Measurements from ENCODE around the gene TMEM163.
"Not testable (repeated sequence)": the region's sequence is repeated elsewhere in the genome, so short reads cannot be mapped to it uniquely, and the experiment has no call there.

Gene TMEM163

DNA sequence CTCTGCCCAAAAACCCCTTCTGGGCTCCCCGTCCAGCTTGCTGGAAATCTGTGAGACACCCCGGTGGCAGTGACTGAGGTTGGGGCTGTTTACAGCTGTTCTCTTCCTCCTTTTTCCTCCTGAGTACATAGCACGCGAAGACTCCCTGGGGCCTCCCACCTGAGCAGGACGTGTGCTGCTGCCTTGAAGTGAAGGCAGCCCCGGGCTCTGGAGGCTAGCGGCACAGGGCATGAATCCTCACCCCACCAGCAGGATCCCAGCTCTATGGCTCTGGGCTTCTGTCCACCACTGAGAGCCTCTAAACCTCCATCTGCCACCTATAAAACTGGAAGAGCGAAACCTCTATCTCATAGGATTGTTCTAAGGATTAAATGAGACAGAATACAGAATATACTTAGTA is 182.5 kb downstream of the TMEM163 start:
- no peak for DNase-seq (ENCODE audit: low read depth in 2 of 2)

- DNase-seq (ENCODE audit: low read depth in 2 of 2) = no peak
Measured at GRCh38 chr2:134532537-134532936, 186.3 kb downstream of the TMEM163 start.

GRCh38 chr2:134527381-134527780 is 191.4 kb downstream of the TMEM163 start:
- DNase-seq (ENCODE audit: low read depth in 2 of 2) = peak; percentile 13 to 14

DNA sequence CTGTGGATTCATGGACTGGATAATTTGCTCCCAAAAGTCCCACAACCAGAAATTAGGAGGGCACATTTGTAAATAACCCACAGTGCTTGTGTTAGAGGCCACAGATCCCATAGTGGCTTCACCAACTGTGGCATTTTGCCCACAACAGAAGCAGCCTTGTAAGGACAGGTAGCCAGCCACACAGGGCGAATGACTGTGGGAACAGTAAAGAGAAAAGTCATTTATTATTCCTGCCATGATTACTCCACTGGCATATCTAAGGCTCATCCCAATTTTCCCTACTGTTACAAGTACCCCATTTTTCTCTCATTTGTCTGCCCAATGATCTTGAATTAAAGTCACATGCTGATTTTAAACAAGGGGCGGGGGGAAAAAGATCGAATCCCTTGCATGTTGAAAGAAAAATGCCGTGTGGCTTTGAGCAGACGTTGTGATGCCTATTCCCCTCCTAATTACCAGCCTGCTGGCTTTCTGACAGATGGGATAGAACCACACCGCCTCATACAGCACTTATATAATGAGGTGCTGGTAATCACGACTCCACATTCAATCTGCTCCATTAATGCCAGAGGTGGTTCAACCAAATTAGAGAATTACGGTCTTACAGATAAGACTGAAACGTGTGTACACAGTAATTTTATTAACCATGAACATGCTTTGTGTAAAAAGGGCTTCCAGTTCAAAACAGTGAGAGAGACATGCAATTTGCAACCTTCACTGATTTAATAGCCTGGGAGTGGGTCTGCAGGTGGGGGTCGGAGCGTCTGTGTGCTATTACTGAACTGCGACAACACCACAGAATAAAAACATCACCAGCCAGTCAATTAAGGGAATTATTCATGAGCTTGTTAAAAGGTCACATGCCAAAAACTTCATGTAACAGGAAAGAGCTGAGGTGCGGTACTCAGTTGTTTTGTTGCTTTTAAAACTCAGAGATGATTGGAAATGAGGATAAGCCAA is 196.0 kb downstream of the TMEM163 start:
- no peak for DNase-seq (ENCODE audit: low read depth in 2 of 2)

GRCh38 chr2:134518101-134518500 is 200.7 kb downstream of the TMEM163 start:
- no peak for DNase-seq (ENCODE audit: low read depth in 2 of 2)

DNA sequence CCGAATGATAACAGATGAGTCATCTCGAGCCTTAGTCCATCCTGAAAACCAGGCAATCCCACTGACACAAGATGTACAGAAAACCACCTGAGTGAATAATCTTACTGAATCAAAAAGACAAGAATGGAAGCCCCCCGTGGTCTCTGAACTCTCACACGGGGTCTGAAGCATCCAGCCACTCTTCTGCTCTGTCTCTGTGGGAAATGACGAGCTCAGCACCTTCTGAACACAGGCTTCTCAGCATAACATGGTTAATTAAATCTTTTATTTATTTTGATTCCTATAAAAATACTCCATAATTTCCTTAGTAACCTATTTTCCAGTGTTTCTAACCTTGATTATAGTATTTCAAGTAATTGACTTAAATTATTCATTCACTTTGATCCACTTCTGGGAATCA is 203.7 kb downstream of the TMEM163 start:
- no peak for DNase-seq (ENCODE audit: low read depth in 2 of 2)

DNA sequence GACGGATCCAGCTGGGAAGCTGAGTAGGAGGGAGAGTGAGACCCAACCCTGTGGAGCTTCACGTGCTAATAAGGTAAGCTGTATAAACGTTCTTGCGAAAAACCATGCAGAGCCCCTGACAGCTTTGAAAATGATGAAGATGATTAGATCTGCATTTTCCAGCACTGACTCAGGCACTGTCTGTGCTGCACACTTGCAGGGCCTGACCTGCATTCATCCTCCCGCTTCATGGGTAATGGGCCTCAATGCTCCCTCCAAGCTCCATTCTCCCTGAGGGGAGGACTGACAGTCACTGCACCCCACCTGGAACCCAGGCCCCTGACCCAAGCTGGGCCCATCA is 205.4 kb downstream of the TMEM163 start:
- no peak for DNase-seq (ENCODE audit: low read depth in 2 of 2)

DNA sequence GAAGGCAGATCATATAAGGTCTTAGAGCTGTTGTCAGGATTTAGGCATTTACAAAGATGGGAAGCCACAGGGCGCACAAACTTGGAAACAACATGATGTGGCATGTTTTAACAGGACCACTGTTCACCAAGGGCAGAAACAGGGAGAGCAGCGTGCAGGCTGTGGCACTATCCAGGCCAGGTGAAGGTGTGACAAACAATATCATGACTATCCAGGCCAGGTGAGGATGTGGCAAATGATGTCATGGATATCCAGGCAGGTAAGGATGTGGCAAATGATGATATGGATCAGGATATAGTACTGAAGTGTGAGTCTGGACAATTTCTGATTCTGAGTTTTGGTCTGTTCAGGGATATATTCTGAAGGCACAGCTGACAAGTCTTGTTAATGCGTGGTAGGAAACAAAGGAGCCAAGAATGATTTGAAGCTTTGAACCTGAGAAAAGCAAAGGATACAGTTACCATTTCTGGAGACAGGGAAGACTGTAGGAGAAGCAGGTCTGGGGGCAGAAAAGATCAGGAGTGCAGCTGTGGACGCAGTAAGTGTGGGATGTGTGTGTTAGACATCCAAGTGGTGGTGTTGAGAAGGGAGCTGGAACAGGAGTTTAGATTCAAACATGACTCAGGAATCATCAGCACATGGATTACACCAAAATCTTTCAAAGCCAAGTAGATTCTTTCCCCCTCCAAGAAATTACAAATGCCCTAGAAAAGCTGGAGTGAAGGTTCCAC is 205.9 kb downstream of the TMEM163 start:
- DNase-seq (ENCODE audit: low read depth in 2 of 2) = no peak

- no peak for DNase-seq (ENCODE audit: low read depth in 2 of 2)
Measured at GRCh38 chr2:134508391-134508790, 210.4 kb downstream of the TMEM163 start.

- DNase-seq (ENCODE audit: low read depth in 2 of 2) = no peak
Measured at GRCh38 chr2:134507697-134508096, 211.1 kb downstream of the TMEM163 start.

GRCh38 chr2:134507159-134507558 is 211.6 kb downstream of the TMEM163 start:
- DNase-seq (ENCODE audit: low read depth in 2 of 2) = not testable (repeated sequence)

DNA sequence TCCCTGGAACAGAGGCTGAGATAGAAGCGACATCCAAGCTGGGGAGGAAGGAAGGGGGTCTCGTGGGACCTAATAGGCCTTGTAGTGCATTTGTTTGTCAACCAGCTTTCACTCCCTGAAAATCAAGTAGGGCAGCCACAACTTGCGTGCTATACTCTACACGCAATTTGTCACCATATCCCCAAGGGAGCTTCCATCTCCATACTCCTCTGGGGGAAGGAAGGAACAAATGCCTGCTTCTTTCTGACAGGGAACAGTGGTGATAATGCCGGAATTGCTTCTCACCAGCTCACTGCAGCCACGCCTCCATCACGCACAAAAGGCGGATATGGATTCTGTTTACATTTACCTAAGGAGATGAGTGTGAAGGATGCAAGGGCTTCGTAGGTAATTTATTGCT is 213.4 kb downstream of the TMEM163 start:
- DNase-seq (ENCODE audit: low read depth in 2 of 2) = no peak

DNA sequence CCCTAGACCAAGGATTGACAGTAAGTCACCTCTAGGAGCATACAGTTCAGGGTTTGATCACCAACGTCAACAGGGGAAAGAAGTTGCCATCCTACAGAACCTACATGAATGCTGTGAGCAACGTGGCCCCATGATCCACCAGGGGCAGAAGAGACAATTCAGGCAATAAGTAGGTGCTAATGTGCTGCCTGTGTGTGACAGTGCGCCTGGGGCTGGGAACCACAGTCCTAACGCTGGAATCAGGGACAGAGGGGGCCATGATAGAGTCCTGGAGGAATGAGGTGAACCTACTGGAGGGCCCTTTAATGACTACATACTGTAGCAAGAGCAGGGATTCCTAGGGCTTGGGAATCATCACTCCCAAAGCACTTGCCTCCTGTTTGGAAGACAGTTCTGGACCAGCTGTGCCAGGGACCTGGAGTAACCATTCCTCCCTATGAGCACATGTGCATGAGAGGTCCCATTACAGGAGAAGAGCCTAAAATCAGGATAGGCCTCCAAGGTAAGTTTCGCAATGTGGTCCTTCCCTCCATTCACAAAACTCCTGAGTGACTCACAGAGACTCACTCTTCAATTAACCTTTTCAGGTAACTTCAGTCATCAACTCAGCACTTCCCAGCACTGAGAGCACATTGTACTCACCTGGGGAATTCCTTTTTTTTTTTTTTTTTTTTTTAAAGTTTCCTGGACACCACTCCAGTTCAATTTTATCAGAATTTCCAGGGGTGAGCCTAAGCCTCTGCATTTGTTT is 214.0 kb downstream of the TMEM163 start:
- DNase-seq (ENCODE audit: low read depth in 2 of 2) = no peak

DNA sequence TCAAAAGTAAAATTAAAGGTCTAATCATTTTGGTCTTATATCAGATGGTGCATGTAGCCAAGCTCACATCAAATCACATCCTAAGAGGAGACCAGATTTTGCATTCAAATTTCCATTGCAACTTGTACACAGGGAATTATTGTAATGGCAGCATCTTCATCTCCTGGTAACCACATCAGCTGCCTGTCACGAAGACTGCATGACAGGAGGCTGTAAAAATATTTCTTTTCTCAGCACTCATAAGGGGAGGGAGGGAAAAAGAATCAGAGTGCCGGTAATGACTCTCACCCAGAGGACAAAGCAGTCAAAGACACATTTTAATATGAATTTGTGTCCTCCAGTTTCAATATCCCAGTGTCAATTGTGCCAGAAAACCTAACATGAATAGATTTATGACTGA is 216.7 kb downstream of the TMEM163 start:
- DNase-seq (ENCODE audit: low read depth in 2 of 2) = no peak

GRCh38 chr2:134501476-134502091 is 217.2 kb downstream of the TMEM163 start:
- DNase-seq (ENCODE audit: low read depth in 2 of 2) = no peak

DNA sequence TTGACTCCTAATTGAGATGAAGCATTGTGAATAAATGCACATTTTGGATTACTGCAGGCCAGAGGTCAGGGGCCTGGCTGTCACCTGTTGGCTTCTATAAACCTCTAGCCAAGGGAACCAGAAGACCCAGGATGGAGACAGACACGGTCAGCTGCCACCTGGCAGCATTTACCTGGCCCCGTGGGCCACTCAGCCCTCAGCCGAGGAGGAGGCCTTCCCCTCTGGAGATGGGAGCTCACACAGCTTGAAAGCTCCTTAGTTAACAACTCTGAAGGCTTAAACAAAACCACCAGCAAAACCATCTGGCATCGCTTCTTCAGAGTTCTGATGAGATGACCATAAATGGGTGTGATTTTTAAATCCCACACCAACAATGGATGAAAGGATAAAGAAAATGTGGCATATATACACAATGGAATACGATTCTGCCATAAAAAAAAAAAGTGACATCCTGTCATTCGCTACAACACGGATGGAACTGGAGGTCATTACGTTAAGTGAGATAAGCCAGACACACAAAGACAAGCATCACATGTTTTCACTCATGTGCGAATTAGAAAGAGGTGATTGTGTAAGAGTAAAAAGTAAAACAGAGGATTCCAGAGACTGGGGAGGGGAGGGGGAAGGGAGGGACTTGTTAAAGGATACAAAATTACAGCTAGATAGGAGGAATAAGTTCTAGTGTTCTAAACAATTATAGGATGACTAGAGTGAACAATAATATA is 218.4 kb downstream of the TMEM163 start:
- DNase-seq (ENCODE audit: low read depth in 2 of 2) = no peak

- DNase-seq (ENCODE audit: low read depth in 2 of 2) = no peak
Measured at GRCh38 chr2:134499307-134499926, 219.4 kb downstream of the TMEM163 start.

GRCh38 chr2:134498654-134499053 is 220.1 kb downstream of the TMEM163 start:
- no peak for DNase-seq (ENCODE audit: low read depth in 2 of 2)

DNA sequence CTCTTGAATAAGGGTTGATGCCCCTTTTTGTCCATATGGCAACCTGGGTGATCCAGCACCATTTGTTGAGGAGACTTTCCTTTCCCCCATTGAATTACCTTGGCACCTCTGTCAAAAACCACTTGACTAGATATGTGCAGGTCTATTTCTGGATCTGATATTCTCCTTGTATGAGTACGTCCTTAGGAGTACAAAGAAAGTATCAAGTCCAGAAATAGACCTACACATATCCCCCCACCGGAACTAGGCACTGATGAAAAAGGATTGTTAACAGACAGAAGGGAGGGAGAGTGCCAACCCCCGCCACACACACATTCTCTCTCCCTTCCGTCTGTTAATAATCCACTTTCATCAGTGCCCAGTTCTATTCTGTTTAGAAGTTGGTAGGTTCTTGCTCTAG is 225.0 kb downstream of the TMEM163 start:
- DNase-seq (ENCODE audit: low read depth in 2 of 2) = no peak

DNA sequence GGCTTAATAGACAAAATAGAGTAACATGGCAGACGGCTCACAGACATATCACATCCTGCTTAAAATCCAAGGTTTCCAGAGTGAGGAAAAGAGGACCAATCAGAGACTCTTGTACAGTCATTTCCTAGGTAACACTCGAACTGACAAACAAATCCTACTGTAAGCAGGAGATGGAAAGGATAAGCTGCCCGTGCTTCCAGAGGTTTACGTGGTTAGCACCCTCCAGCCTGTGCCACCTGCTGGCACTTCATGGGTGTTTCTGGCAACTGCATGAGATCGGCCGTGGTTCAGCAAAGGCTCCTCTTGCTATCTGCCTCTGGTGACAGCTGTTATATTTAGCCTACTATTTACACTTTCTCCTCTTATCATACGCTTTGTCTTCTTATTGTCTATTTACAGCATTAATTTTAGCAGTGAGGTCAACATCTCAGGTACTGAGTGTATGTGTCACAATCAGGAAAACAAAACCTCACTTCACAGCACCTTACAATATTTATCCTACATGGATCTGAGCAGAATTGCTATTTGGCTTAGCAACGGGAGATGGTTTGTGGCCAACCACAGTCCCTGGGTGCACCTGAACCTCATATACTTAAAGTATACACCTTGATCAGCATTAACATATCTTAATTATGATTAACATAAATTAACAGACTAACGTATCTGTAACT is 226.9 kb downstream of the TMEM163 start:
- no peak for DNase-seq (ENCODE audit: low read depth in 2 of 2)
